ENCODE results near the gene PTPRF. TPM values are rescaled to one million over a fixed set of nuclear protein-coding genes. Genes with fewer than 3 reads are reported as not detected.

PTPRF gene
- total RNA-seq, 2 donors from 2014 or later, result 0.33 to 1.3 TPM

- H3K27ac Mint-ChIP-seq, result no peak overlapping the region
- H3K4me1 Mint-ChIP-seq (ENCODE audit: low read depth in 2 of 2), result peaks cover 3 to 5% of the 10 kb centered on the region in 2 donors
- DNase-seq (ENCODE audit: low spot score), result no peak
- H3K4me3 Mint-ChIP-seq, result no peak overlapping the region
- H3K9me3 Mint-ChIP-seq, result no peaks in the 10 kb centered on the region
- ATAC-seq, result no peak
- peaks cover 13 to 14% of the 10 kb centered on the region in 2 donors for H3K27me3 Mint-ChIP-seq
- no peaks in the 10 kb centered on the region for H3K36me3 Mint-ChIP-seq
Measured at GRCh38 chr1:43536864-43537358, 6.2 kb downstream of the PTPRF start.

GRCh38 chr1:43537423-43538142, 6.9 kb downstream of the PTPRF start:
- Mint-ChIP-seq H3K9me3 (no peaks in the 10 kb centered on the region), H3K27ac (no peak overlapping the region), H3K4me1 (ENCODE audit: low read depth in 2 of 2) (no peaks in the 10 kb centered on the region), H3K36me3 (no peaks in the 10 kb centered on the region), H3K27me3 (peaks cover 7 to 9% of the 10 kb centered on the region in 2 donors), H3K4me3 (no peak overlapping the region)
- DNase-seq (ENCODE audit: low spot score) (no peak), ATAC-seq (no peak)

- no peaks in the 10 kb centered on the region for H3K36me3 Mint-ChIP-seq
- peaks cover 2 to 5% of the 10 kb centered on the region in 2 donors for H3K27me3 Mint-ChIP-seq
- no peak overlapping the region for H3K4me3 Mint-ChIP-seq
- H3K27ac Mint-ChIP-seq, result no peak overlapping the region
- DNase-seq (ENCODE audit: low spot score), result no peak
- H3K9me3 Mint-ChIP-seq, result no peaks in the 10 kb centered on the region
- no peaks in the 10 kb centered on the region for H3K4me1 Mint-ChIP-seq (ENCODE audit: low read depth in 2 of 2)
- ATAC-seq, result no peak
Measured at GRCh38 chr1:43538143-43538487, 7.4 kb downstream of the PTPRF start.

GRCh38 chr1:43538969-43539368, 8.3 kb downstream of the PTPRF start:
- Mint-ChIP-seq H3K9me3 (no peaks in the 10 kb centered on the region), H3K27me3 (peaks cover 0 to 4% of the 10 kb centered on the region in 2 donors), H3K36me3 (no peaks in the 10 kb centered on the region), H3K4me3 (no peak overlapping the region), H3K4me1 (ENCODE audit: low read depth in 2 of 2) (no peaks in the 10 kb centered on the region), H3K27ac (no peak overlapping the region)
- ATAC-seq, result no peak
- no peak for DNase-seq (ENCODE audit: low spot score)

- H3K27me3 Mint-ChIP-seq, result peaks cover 0 to 4% of the 10 kb centered on the region in 2 donors
- H3K36me3 Mint-ChIP-seq, result no peaks in the 10 kb centered on the region
- DNase-seq (ENCODE audit: low spot score), result no peak
- H3K27ac Mint-ChIP-seq, result no peak overlapping the region
- H3K4me3 Mint-ChIP-seq, result no peak overlapping the region
- no peaks in the 10 kb centered on the region for H3K9me3 Mint-ChIP-seq
- H3K4me1 Mint-ChIP-seq (ENCODE audit: low read depth in 2 of 2), result no peaks in the 10 kb centered on the region
- ATAC-seq, result no peak
Measured at GRCh38 chr1:43539726-43540434, 9.2 kb downstream of the PTPRF start.

- H3K27me3 Mint-ChIP-seq, result peaks cover 0 to 4% of the 10 kb centered on the region in 2 donors
- ATAC-seq, result no peak
- H3K27ac Mint-ChIP-seq, result no peak overlapping the region
- no peaks in the 10 kb centered on the region for H3K9me3 Mint-ChIP-seq
- H3K4me1 Mint-ChIP-seq (ENCODE audit: low read depth in 2 of 2), result no peaks in the 10 kb centered on the region
- H3K4me3 Mint-ChIP-seq, result no peak overlapping the region
- no peak for DNase-seq (ENCODE audit: low spot score)
- H3K36me3 Mint-ChIP-seq, result no peaks in the 10 kb centered on the region
Measured at GRCh38 chr1:43540653-43541071, 10.0 kb downstream of the PTPRF start.

- H3K4me1 Mint-ChIP-seq (ENCODE audit: low read depth in 2 of 2), result no peaks in the 10 kb centered on the region
- no peak overlapping the region for H3K27ac Mint-ChIP-seq
- no peak overlapping the region for H3K4me3 Mint-ChIP-seq
- peaks cover 0 to 4% of the 10 kb centered on the region in 2 donors for H3K27me3 Mint-ChIP-seq
- H3K9me3 Mint-ChIP-seq, result no peaks in the 10 kb centered on the region
- no peaks in the 10 kb centered on the region for H3K36me3 Mint-ChIP-seq
- ATAC-seq (no peak), DNase-seq (ENCODE audit: low spot score) (no peak)
Measured at GRCh38 chr1:43541141-43541540, 10.5 kb downstream of the PTPRF start.

- no peak overlapping the region for H3K27ac Mint-ChIP-seq
- ATAC-seq (no peak), DNase-seq (ENCODE audit: low spot score) (no peak)
- peaks cover 0 to 4% of the 10 kb centered on the region in 2 donors for H3K27me3 Mint-ChIP-seq
- no peaks in the 10 kb centered on the region for H3K36me3 Mint-ChIP-seq
- no peak overlapping the region for H3K4me3 Mint-ChIP-seq
- H3K4me1 Mint-ChIP-seq (ENCODE audit: low read depth in 2 of 2), result no peaks in the 10 kb centered on the region
- H3K9me3 Mint-ChIP-seq, result no peaks in the 10 kb centered on the region
Measured at GRCh38 chr1:43541721-43542401, 11.2 kb downstream of the PTPRF start.

- Mint-ChIP-seq H3K4me3 (no peak overlapping the region), H3K27me3 (peaks cover 0 to under 1% of the 10 kb centered on the region in 2 donors), H3K9me3 (no peaks in the 10 kb centered on the region), H3K27ac (no peak overlapping the region), H3K36me3 (no peaks in the 10 kb centered on the region), H3K4me1 (ENCODE audit: low read depth in 2 of 2) (no peaks in the 10 kb centered on the region)
- ATAC-seq (no peak), DNase-seq (ENCODE audit: low spot score) (no peak)
Measured at GRCh38 chr1:43542527-43543458, 12.1 kb downstream of the PTPRF start.

- ATAC-seq, result no peak
- no peak for DNase-seq (ENCODE audit: low spot score)
- H3K4me1 Mint-ChIP-seq (ENCODE audit: low read depth in 2 of 2), result no peaks in the 10 kb centered on the region
- no peak overlapping the region for H3K27ac Mint-ChIP-seq
- no peaks in the 10 kb centered on the region for H3K9me3 Mint-ChIP-seq
- H3K27me3 Mint-ChIP-seq, result no peaks in the 10 kb centered on the region
- H3K4me3 Mint-ChIP-seq, result no peak overlapping the region
- no peaks in the 10 kb centered on the region for H3K36me3 Mint-ChIP-seq
Measured at GRCh38 chr1:43543567-43543966, 12.9 kb downstream of the PTPRF start.

- H3K27ac Mint-ChIP-seq, result no peak overlapping the region
- no peaks in the 10 kb centered on the region for H3K36me3 Mint-ChIP-seq
- DNase-seq (ENCODE audit: low spot score), result no peak
- ATAC-seq, result no peak
- H3K4me3 Mint-ChIP-seq, result no peak overlapping the region
- peaks cover 0 to 3% of the 10 kb centered on the region in 2 donors for H3K4me1 Mint-ChIP-seq (ENCODE audit: low read depth in 2 of 2)
- H3K9me3 Mint-ChIP-seq, result no peaks in the 10 kb centered on the region
- peaks cover under 1% of the 10 kb centered on the region in 2 donors for H3K27me3 Mint-ChIP-seq
Measured at GRCh38 chr1:43545339-43545694, 14.6 kb downstream of the PTPRF start.

- Mint-ChIP-seq H3K4me1 (ENCODE audit: low read depth in 2 of 2) (peaks cover 0 to 8% of the 10 kb centered on the region in 2 donors), H3K4me3 (no peak overlapping the region), H3K36me3 (no peaks in the 10 kb centered on the region), H3K27me3 (peaks cover 5 to 6% of the 10 kb centered on the region in 2 donors), H3K27ac (no peak overlapping the region), H3K9me3 (no peaks in the 10 kb centered on the region)
- no peak for DNase-seq (ENCODE audit: low spot score)
- no peak for ATAC-seq
Measured at GRCh38 chr1:43545695-43546387, 15.2 kb downstream of the PTPRF start.
